PC-3 (cell line): ENCODE measurements around the gene NFAT5. TPM values are rescaled to one million over a fixed set of nuclear protein-coding genes. Genes with fewer than 3 reads are reported as not detected.

Experiments
- ATAC-seq: fragments of 200-7000 bp; cut with Tn5 transposase; 2 replicates; pipeline ENCODE4 v1.9.1; 2020; ENCODE audit warnings: mild to moderate bottlenecking, moderate library complexity
- BruUV-seq: library from RNA; stranded (reverse); fragments of 400-500 nt; replicated peaks from 2 replicates; lab custom pipeline; 2021; lab: Mats Ljungman, UMichigan
- CTCF ChIA-PET: fragments of 300-600 bp; sonication (Branson Sonifier 250); formaldehyde crosslinking; loops from one replicate; lab custom pipeline; 2022; ENCODE audit warnings: antibody characterized with exemption; lab: Charles Lee
- POLR2A ChIA-PET: fragments of 300-600 bp; sonication (Branson Sonifier 250); formaldehyde crosslinking; loops from one replicate; lab custom pipeline; 2022; ENCODE audit warnings: antibody characterized with exemption; ENCODE audit not compliant: unreplicated experiment; lab: Charles Lee
- DNase-seq: peaks from one replicate; pipeline ENCODE4 v3.0.0-alpha.2; 2015
- H2AFZ ChIP-seq: fragments of 300-600 bp; sonication (generic); 2 replicates; pipeline ENCODE4 v1.6.0; 2016; ENCODE audit warnings: antibody characterized with exemption, low read length
- H3F3A ChIP-seq: fragments of 300-600 bp; sonication (generic); one replicate; pipeline ENCODE4 v1.6.0; 2017; ENCODE audit warnings: antibody characterized with exemption, low read length, control low read depth, mild to moderate bottlenecking; ENCODE audit not compliant: unreplicated experiment
- H3K27ac ChIP-seq: fragments of 300-600 bp; sonication (generic); 2 replicates; pipeline ENCODE4 v1.5.1; 2016; ENCODE audit warnings: mild to moderate bottlenecking, low read length
- H3K27me3 ChIP-seq: fragments of 300-600 bp; sonication (generic); 2 replicates; pipeline ENCODE4 v1.6.1; 2016; ENCODE audit warnings: low read length, mixed read lengths
- H3K36me3 ChIP-seq: fragments of 300-600 bp; sonication (generic); 2 replicates; pipeline ENCODE4 v1.6.1; 2016; ENCODE audit warnings: low read depth, mixed run types, low read length, mixed read lengths
- H3K4me1 ChIP-seq: fragments of 300-600 bp; sonication (generic); 2 replicates; pipeline ENCODE4 v1.5.1; 2016; ENCODE audit warnings: low read length; ENCODE audit not compliant: insufficient read depth
- H3K4me2 ChIP-seq: fragments of 300-600 bp; sonication (generic); 2 replicates; pipeline ENCODE4 v1.6.0; 2016; ENCODE audit warnings: low read length
- H3K4me3 ChIP-seq: fragments of 300-600 bp; sonication (generic); 2 replicates; pipeline ENCODE4 v1.5.1; 2016; ENCODE audit warnings: mild to moderate bottlenecking, low read length, mixed read lengths
- H3K79me2 ChIP-seq: fragments of 300-600 bp; sonication (generic); 2 replicates; pipeline ENCODE4 v1.6.1; 2017; ENCODE audit warnings: low read length, mixed read lengths
- H3K9ac ChIP-seq: fragments of 300-600 bp; sonication (generic); 2 replicates; pipeline ENCODE4 v1.6.0; 2016; ENCODE audit warnings: mild to moderate bottlenecking, low read length
- H3K9me2 ChIP-seq: fragments of 300-600 bp; sonication (generic); replicated peaks from 2 replicates; pipeline ENCODE4 v1.6.1; 2016; ENCODE audit warnings: mixed run types, low read length, mixed read lengths
- H3K9me3 ChIP-seq: fragments of 300-600 bp; sonication (generic); 2 replicates; pipeline ENCODE4 v1.6.1; 2016; ENCODE audit warnings: low read length, mixed read lengths
- H4K20me1 ChIP-seq: fragments of 300-600 bp; sonication (generic); 2 replicates; pipeline ENCODE4 v1.6.1; 2016; ENCODE audit warnings: low read length, mixed read lengths
- EZH2 ChIP-seq: fragments of 300-600 bp; sonication (generic); IDR thresholded peaks from one replicate; pipeline ENCODE4 v1.6.1; 2017; ENCODE audit warnings: antibody characterized with exemption, mild to moderate bottlenecking, low read length; ENCODE audit not compliant: unreplicated experiment
- EZH2phosphoT487 ChIP-seq: fragments of 300-600 bp; sonication (generic); IDR thresholded peaks from 2 replicates; pipeline ENCODE4 v1.6.1; 2018; ENCODE audit warnings: mild to moderate bottlenecking, antibody characterized with exemption, low read length, borderline replicate concordance
- intact Hi-C: fragments of 100-400 bp; cut with micrococcal nuclease; formaldehyde crosslinking; loops from 2 replicates; pipeline ENCODE4 v1.9.0; 2023
- total RNA-seq: library from RNA; depleted of rRNA; stranded (reverse); fragments of >200 nt; gene quantifications from 2 replicates; pipeline ENCODE4 v1.2.3, GENCODE V29; 2014
- TF ChIP-seq, protein P1 (sequence below): fragments of 300-600 bp; sonication (generic); conservative IDR thresholded peaks from 2 replicates; pipeline ENCODE4 v1.5.1; 2017; ENCODE audit warnings: antibody characterized with exemption, low read depth, mild to moderate bottlenecking, low read length

NFAT5 gene
- total RNA-seq, 1 experiment from 2014 or later: 11.4 TPM

DNA sequence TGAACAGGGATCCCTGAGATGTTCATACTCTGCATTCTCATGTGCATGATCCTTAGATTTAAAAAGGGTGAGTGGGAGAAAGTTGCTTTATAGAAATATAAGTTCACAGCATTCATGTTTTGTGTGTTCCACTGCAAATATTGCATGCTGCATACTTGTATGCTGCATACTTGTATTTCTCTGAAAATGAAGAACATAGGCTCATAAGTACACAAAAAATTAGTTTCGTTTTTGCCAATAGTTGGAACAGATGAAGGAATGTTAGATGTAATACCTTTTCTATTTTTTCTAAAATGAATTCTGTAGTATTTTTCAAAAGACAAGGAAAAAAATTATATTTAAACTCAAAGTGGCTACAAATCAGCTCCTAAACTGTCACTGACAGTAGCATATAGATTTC lies 79.0 kb downstream of the NFAT5 start:
- Histone ChIP-seq H3K27ac (no peak overlapping the region), H3K4me3 (no peak overlapping the region), H3K9me3 (no peaks in the 10 kb centered on the region), H3K36me3 (peaks cover 7% of the 10 kb centered on the region; the same call in 1 of the 2 replicates), H4K20me1 (no peaks in the 10 kb centered on the region), H3K79me2 (0 out of 2 replicates have a peak, but pooled peaks cover 3% of the 10 kb centered on the region), H3K27me3 (no peaks in the 10 kb centered on the region), H3K9ac (no peak overlapping the region), H3K4me1 (no peaks in the 10 kb centered on the region), H3K9me2 (no peaks in the 10 kb centered on the region), H3F3A (no peaks in the 10 kb centered on the region), H3K4me2 (no peak overlapping the region), H2AFZ (no peak overlapping the region)
- no TSS peak for BruUV-seq
- ChIA-PET POLR2A (no interaction called here), CTCF (no interaction called here)
- ATAC-seq (no peak), DNase-seq (no peak)
- intact Hi-C loops: loop anchor here (10.0 kb wide), 1 partner anchor 250 kb away; no protein-coding TSS in a partner anchor
- TF ChIP-seq, protein P1, sequence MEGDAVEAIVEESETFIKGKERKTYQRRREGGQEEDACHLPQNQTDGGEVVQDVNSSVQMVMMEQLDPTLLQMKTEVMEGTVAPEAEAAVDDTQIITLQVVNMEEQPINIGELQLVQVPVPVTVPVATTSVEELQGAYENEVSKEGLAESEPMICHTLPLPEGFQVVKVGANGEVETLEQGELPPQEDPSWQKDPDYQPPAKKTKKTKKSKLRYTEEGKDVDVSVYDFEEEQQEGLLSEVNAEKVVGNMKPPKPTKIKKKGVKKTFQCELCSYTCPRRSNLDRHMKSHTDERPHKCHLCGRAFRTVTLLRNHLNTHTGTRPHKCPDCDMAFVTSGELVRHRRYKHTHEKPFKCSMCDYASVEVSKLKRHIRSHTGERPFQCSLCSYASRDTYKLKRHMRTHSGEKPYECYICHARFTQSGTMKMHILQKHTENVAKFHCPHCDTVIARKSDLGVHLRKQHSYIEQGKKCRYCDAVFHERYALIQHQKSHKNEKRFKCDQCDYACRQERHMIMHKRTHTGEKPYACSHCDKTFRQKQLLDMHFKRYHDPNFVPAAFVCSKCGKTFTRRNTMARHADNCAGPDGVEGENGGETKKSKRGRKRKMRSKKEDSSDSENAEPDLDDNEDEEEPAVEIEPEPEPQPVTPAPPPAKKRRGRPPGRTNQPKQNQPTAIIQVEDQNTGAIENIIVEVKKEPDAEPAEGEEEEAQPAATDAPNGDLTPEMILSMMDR: no peak
- no peak for TF ChIP-seq EZH2phosphoT487
- TF ChIP-seq EZH2: no peak

DNA sequence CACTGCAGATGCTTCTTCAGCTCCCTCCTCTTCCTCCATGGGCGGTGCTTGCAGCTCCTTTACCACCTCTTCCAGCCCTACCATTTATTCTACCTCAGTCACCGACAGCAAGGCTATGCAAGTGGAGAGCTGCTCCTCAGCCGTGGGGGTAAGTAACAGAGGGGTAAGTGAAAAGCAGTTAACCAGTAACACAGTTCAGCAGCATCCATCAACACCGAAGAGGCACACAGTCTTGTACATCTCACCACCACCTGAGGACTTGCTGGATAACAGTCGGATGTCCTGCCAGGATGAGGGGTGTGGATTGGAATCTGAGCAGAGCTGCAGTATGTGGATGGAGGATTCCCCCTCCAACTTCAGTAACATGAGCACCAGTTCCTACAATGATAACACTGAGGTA lies 81.3 kb downstream of the NFAT5 start:
- Histone ChIP-seq H4K20me1 (no peaks in the 10 kb centered on the region), H3K9me3 (no peaks in the 10 kb centered on the region), H3K79me2 (0 out of 2 replicates have a peak, but pooled peaks cover 3% of the 10 kb centered on the region), H2AFZ (no peak overlapping the region), H3K36me3 (peaks cover 11% of the 10 kb centered on the region; the same call in 1 of the 2 replicates), H3K4me3 (no peak overlapping the region), H3F3A (no peaks in the 10 kb centered on the region), H3K4me1 (no peaks in the 10 kb centered on the region), H3K9ac (no peak overlapping the region), H3K9me2 (no peaks in the 10 kb centered on the region), H3K27me3 (no peaks in the 10 kb centered on the region), H3K27ac (no peak overlapping the region), H3K4me2 (no peak overlapping the region)
- no TSS peak for BruUV-seq
- no peak for DNase-seq
- TF ChIP-seq, protein P1: no peak
- no peak for TF ChIP-seq EZH2phosphoT487
- no peak for TF ChIP-seq EZH2
- ChIA-PET POLR2A (no interaction called here), CTCF (no interaction called here)
- intact Hi-C loops: loop anchor here (10.0 kb wide), 1 partner anchor 252 kb away; no protein-coding TSS in a partner anchor
- no peak for ATAC-seq

DNA sequence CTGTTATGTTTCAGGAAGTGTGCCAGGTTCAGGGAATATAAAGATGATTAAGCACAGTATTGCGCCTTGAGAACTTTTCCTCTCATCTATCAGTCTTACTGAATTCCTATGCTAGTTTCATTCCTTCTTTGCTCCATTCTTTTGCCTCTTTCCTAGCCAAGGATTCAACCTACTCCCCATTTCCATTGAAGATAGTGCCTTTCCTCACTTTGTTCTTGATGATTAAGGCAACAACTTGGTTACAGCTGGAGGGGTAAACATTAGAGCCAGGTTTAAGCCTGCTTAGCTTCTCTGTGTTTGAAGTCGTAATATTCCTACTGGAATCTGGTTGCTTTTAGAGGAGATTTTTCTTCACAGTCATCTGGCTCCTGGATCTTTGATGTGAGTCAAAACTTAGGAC lies 85.5 kb downstream of the NFAT5 start:
- no peak for ATAC-seq
- ChIA-PET CTCF (no interaction called here), POLR2A (no interaction called here)
- no peak overlapping the region for H2AFZ ChIP-seq
- H4K20me1 ChIP-seq: no peaks in the 10 kb centered on the region
- peaks cover 11% of the 10 kb centered on the region for H3K36me3 ChIP-seq
- DNase-seq: no peak
- no peaks in the 10 kb centered on the region for H3K79me2 ChIP-seq
- H3K4me2 ChIP-seq: no peak overlapping the region
- intact Hi-C loops: no loop called here
- no TSS peak for BruUV-seq
- no peaks in the 10 kb centered on the region for H3F3A ChIP-seq
- H3K9me2 ChIP-seq: no peaks in the 10 kb centered on the region
- no peaks in the 10 kb centered on the region for H3K27me3 ChIP-seq
- H3K9me3 ChIP-seq: no peaks in the 10 kb centered on the region
- no peak overlapping the region for H3K9ac ChIP-seq
- TF ChIP-seq, protein P1: no peak
- TF ChIP-seq EZH2phosphoT487 (no peak), EZH2 (no peak)
- no peak overlapping the region for H3K4me3 ChIP-seq
- no peaks in the 10 kb centered on the region for H3K4me1 ChIP-seq
- H3K27ac ChIP-seq: no peak overlapping the region
